GM23248 (cell line): ENCODE results near the gene TES. TPM values are rescaled to one million over a fixed set of nuclear protein-coding genes. Genes with fewer than 3 reads are reported as not detected.

Experiments
- DNase-seq: peaks from one replicate; pipeline ENCODE4 v3.0.0-alpha.2; 2015
- H2AFZ ChIP-seq: fragments of 200-600 bp; sonication (generic); 2 replicates; pipeline ENCODE4 v1.6.1; 2016; ENCODE audit warnings: antibody characterized with exemption
- H3F3A ChIP-seq: fragments of 200-600 bp; sonication (generic); 2 replicates; pipeline ENCODE4 v1.6.1; 2016; ENCODE audit warnings: mild to moderate bottlenecking, antibody characterized with exemption, mixed run types; ENCODE audit not compliant: insufficient read depth
- H3K27ac ChIP-seq: fragments of 200-600 bp; sonication (generic); 2 replicates; pipeline ENCODE4 v1.5.1; 2016; ENCODE audit warnings: mild to moderate bottlenecking
- H3K27me3 ChIP-seq: fragments of 200-600 bp; sonication (generic); replicated peaks from 2 replicates; pipeline ENCODE4 v1.6.1; 2016; ENCODE audit warnings: mild to moderate bottlenecking; ENCODE audit not compliant: insufficient read depth
- H3K36me3 ChIP-seq: fragments of 200-600 bp; sonication (generic); 2 replicates; pipeline ENCODE4 v1.6.1; 2016; ENCODE audit warnings: low read depth, mild to moderate bottlenecking
- H3K4me1 ChIP-seq: fragments of 200-600 bp; sonication (generic); 2 replicates; pipeline ENCODE4 v1.6.1; 2016; ENCODE audit warnings: mild to moderate bottlenecking; ENCODE audit not compliant: insufficient read depth
- H3K4me2 ChIP-seq: fragments of 200-600 bp; sonication (generic); one replicate; pipeline ENCODE4 v1.6.1; 2016; ENCODE audit warnings: mild to moderate bottlenecking; ENCODE audit not compliant: unreplicated experiment
- H3K4me3 ChIP-seq: fragments of 200-600 bp; sonication (generic); 2 replicates; pipeline ENCODE4 v1.5.1; 2016; ENCODE audit warnings: mild to moderate bottlenecking
- H3K79me2 ChIP-seq: fragments of 200-600 bp; sonication (generic); 2 replicates; pipeline ENCODE4 v1.6.1; 2016; ENCODE audit warnings: mild to moderate bottlenecking; ENCODE audit not compliant: insufficient read depth
- H3K9ac ChIP-seq: fragments of 200-600 bp; sonication (generic); 2 replicates; pipeline ENCODE4 v1.6.1; 2016; ENCODE audit warnings: mild to moderate bottlenecking
- H3K9me2 ChIP-seq: fragments of 200-600 bp; sonication (generic); 2 replicates; pipeline ENCODE4 v1.6.1; 2016; ENCODE audit warnings: mixed run types, mild to moderate bottlenecking, moderate library complexity; ENCODE audit not compliant: insufficient read depth
- H3K9me3 ChIP-seq: fragments of 200-600 bp; sonication (generic); one replicate; pipeline ENCODE4 v1.6.1; 2017; ENCODE audit warnings: low read depth
- H4K20me1 ChIP-seq: fragments of 200-600 bp; sonication (generic); 2 replicates; pipeline ENCODE4 v1.6.0; 2016; ENCODE audit not compliant: insufficient read depth
- EZH2 ChIP-seq: fragments of 200-600 bp; sonication (generic); IDR thresholded peaks from 2 replicates; pipeline ENCODE4 v1.6.1; 2018; ENCODE audit warnings: antibody characterized with exemption, mild to moderate bottlenecking; ENCODE audit not compliant: insufficient read depth, poor library complexity, severe bottlenecking
- EZH2phosphoT487 ChIP-seq: fragments of 200-600 bp; sonication (generic); IDR thresholded peaks from 2 replicates; pipeline ENCODE4 v1.6.1; 2018; ENCODE audit warnings: antibody characterized with exemption, moderate library complexity, mild to moderate bottlenecking, low read depth; ENCODE audit not compliant: insufficient read depth
- WGBS, 2 experiments: methylation state at CpG; one replicate each; pipeline ENCODE4 v1.1.6; 2015 to 2017; ENCODE audit warnings: low lambda C conversion rate in 2 of 2, low coverage in 1 of 2; ENCODE audit errors: missing lambda C conversion rate in 2 of 2; 5-methylcytosine and 5-hydroxymethylcytosine counted together
- in situ Hi-C: fragments of 300-500 bp; cut with MboI; formaldehyde crosslinking; loops from 2 replicates; pipeline ENCODE4 v1.15.0; 2020
- polyA plus RNA-seq: library from polyadenylated mRNA; unstranded; fragments of >200 nt; fragmentation: Nextera tagmentation; extraction: Ambion mirVana; gene quantifications from 2 replicates; pipeline ENCODE4 v1.2.1, GENCODE V29; 2016
- total RNA-seq: library from RNA; depleted of rRNA; stranded (reverse); fragments of >200 nt; shearing (Covaris generic); gene quantifications from 2 replicates; pipeline ENCODE4 v1.2.3, GENCODE V29; 2014

The TES gene
- total and polyA plus RNA-seq, 2 experiments from 2014 or later, result 32.5 to 41.5 TPM

- peak overlapping the region; percentile 25 for H3K4me2 ChIP-seq
- H3K27me3 ChIP-seq, result no peaks in the 10 kb centered on the region
- in situ Hi-C loops, result no loop called here
- H3F3A ChIP-seq, result peaks cover 43% of the 10 kb centered on the region
- no peaks in the 10 kb centered on the region for H3K9me2 ChIP-seq
- H3K4me1 ChIP-seq, result peaks cover 75% of the 10 kb centered on the region
- H3K36me3 ChIP-seq, result no peaks in the 10 kb centered on the region
- no peak overlapping the region for H3K9ac ChIP-seq
- no peaks in the 10 kb centered on the region for H4K20me1 ChIP-seq
- no peak overlapping the region for H2AFZ ChIP-seq
- H3K27ac ChIP-seq, result no peak overlapping the region
- DNase-seq, result no peak
- WGBS, 2 experiments, result 75 to 80% methylated on average over 4 of the region's 4 CpGs
- peaks cover 20% of the 10 kb centered on the region for H3K79me2 ChIP-seq
- no peaks in the 10 kb centered on the region for H3K9me3 ChIP-seq
- TF ChIP-seq EZH2 (no peak), EZH2phosphoT487 (no peak)
- no peak overlapping the region for H3K4me3 ChIP-seq
These were observed 20.1 kb downstream of the TES start for GRCh38 chr7:116230191-116231005.

GRCh38 chr7:116231543-116231942 lies 21.2 kb downstream of the TES start:
- H3K4me3 ChIP-seq, result no peak overlapping the region
- DNase-seq, result no peak
- no peak overlapping the region for H3K9ac ChIP-seq
- peaks cover 38% of the 10 kb centered on the region for H3F3A ChIP-seq
- H2AFZ ChIP-seq, result no peak overlapping the region
- H4K20me1 ChIP-seq, result no peaks in the 10 kb centered on the region
- H3K9me2 ChIP-seq, result no peaks in the 10 kb centered on the region
- TF ChIP-seq EZH2phosphoT487 (no peak), EZH2 (no peak)
- peaks cover 12% of the 10 kb centered on the region for H3K79me2 ChIP-seq
- no peaks in the 10 kb centered on the region for H3K36me3 ChIP-seq
- peaks cover 68% of the 10 kb centered on the region for H3K4me1 ChIP-seq
- H3K27ac ChIP-seq, result peak overlapping the region; percentile 70
- H3K27me3 ChIP-seq, result no peaks in the 10 kb centered on the region
- 100% methylated on average over 2 of the region's 2 CpGs for WGBS, 2 experiments
- no peaks in the 10 kb centered on the region for H3K9me3 ChIP-seq
- in situ Hi-C loops, result no loop called here
- peak overlapping the region; percentile 46 for H3K4me2 ChIP-seq

- no peak overlapping the region for H2AFZ ChIP-seq
- H3K27me3 ChIP-seq, result no peaks in the 10 kb centered on the region
- H3K4me3 ChIP-seq, result no peak overlapping the region
- DNase-seq, result peak; percentile 67
- no peaks in the 10 kb centered on the region for H3K9me2 ChIP-seq
- H3K79me2 ChIP-seq, result peaks cover 12% of the 10 kb centered on the region
- H3F3A ChIP-seq, result peaks cover 35% of the 10 kb centered on the region
- 59 to 85% methylated on average over 1 of the region's 1 CpG for WGBS, 2 experiments
- H3K9ac ChIP-seq, result 0 out of 2 replicates have a peak overlapping the region, but pooled peaks have one; percentile 10
- H3K36me3 ChIP-seq, result no peaks in the 10 kb centered on the region
- no peak for TF ChIP-seq EZH2phosphoT487
- no peak for TF ChIP-seq EZH2
- H3K4me2 ChIP-seq, result peak overlapping the region; percentile 46
- in situ Hi-C loops, result no loop called here
- H3K4me1 ChIP-seq, result peaks cover 65% of the 10 kb centered on the region
- no peaks in the 10 kb centered on the region for H3K9me3 ChIP-seq
- H3K27ac ChIP-seq, result peak overlapping the region; percentile 70
- no peaks in the 10 kb centered on the region for H4K20me1 ChIP-seq
These were observed 21.6 kb downstream of the TES start for GRCh38 chr7:116231949-116232348.

GRCh38 chr7:116232350-116232749 lies 22.0 kb downstream of the TES start:
- 0 out of 2 replicates have a peak overlapping the region, but pooled peaks have one; percentile 10 for H3K9ac ChIP-seq
- H3F3A ChIP-seq, result peaks cover 32% of the 10 kb centered on the region
- no peaks in the 10 kb centered on the region for H3K36me3 ChIP-seq
- DNase-seq, result peak; percentile 69
- H3K27ac ChIP-seq, result peak overlapping the region; percentile 70
- H3K4me2 ChIP-seq, result peak overlapping the region; percentile 46
- in situ Hi-C loops, result no loop called here
- H3K27me3 ChIP-seq, result no peaks in the 10 kb centered on the region
- no peaks in the 10 kb centered on the region for H4K20me1 ChIP-seq
- no peaks in the 10 kb centered on the region for H3K9me3 ChIP-seq
- TF ChIP-seq EZH2 (no peak), EZH2phosphoT487 (no peak)
- peaks cover 12% of the 10 kb centered on the region for H3K79me2 ChIP-seq
- H2AFZ ChIP-seq, result no peak overlapping the region
- peaks cover 61% of the 10 kb centered on the region for H3K4me1 ChIP-seq
- no peak overlapping the region for H3K4me3 ChIP-seq
- no peaks in the 10 kb centered on the region for H3K9me2 ChIP-seq
